Amniotic stem cell (primary cell): ENCODE data around the gene WWOX.

Experiments
- DNase-seq: peaks from one replicate; lab custom pipeline; 2025; lab: John Stamatoyannopoulos, UW

Gene WWOX

GRCh38 chr16:78659216-78659615 lies 559.8 kb downstream of the WWOX start:
- DNase-seq = no peak

GRCh38 chr16:78659668-78660217 lies 560.3 kb downstream of the WWOX start:
- no peak for DNase-seq

GRCh38 chr16:78660795-78661194 lies 561.3 kb downstream of the WWOX start:
- no peak for DNase-seq

GRCh38 chr16:78663690-78664089 lies 564.2 kb downstream of the WWOX start:
- DNase-seq = no peak

GRCh38 chr16:78664811-78665772 lies 565.6 kb downstream of the WWOX start:
- DNase-seq = no peak

- DNase-seq = no peak
Measured at GRCh38 chr16:78666318-78666717, 566.9 kb downstream of the WWOX start.

- DNase-seq = no peak
Measured at GRCh38 chr16:78667675-78668074, 568.2 kb downstream of the WWOX start.

GRCh38 chr16:78668393-78668792 lies 568.9 kb downstream of the WWOX start:
- no peak for DNase-seq

- DNase-seq = no peak
Measured at GRCh38 chr16:78669994-78670393, 570.5 kb downstream of the WWOX start.

GRCh38 chr16:78672779-78673556 lies 573.5 kb downstream of the WWOX start:
- no peak for DNase-seq

- DNase-seq = no peak
Measured at GRCh38 chr16:78673884-78674283, 574.4 kb downstream of the WWOX start.

- DNase-seq = no peak
Measured at GRCh38 chr16:78675312-78675711, 575.9 kb downstream of the WWOX start.

- no peak for DNase-seq
Measured at GRCh38 chr16:78675951-78676792, 576.7 kb downstream of the WWOX start.

GRCh38 chr16:78677181-78677731 lies 577.8 kb downstream of the WWOX start:
- DNase-seq = no peak

- DNase-seq = no peak
Measured at GRCh38 chr16:78679546-78679945, 580.1 kb downstream of the WWOX start.

- no peak for DNase-seq
Measured at GRCh38 chr16:78681743-78682142, 582.3 kb downstream of the WWOX start.

GRCh38 chr16:78684030-78684611 lies 584.7 kb downstream of the WWOX start:
- no peak for DNase-seq

GRCh38 chr16:78684655-78685375 lies 585.4 kb downstream of the WWOX start:
- no peak for DNase-seq

- no peak for DNase-seq
Measured at GRCh38 chr16:78686601-78687000, 587.1 kb downstream of the WWOX start.

GRCh38 chr16:78689028-78689427 lies 589.6 kb downstream of the WWOX start:
- DNase-seq = no peak
